ENCODE measurements around the gene PCYT2.

The PCYT2 gene

GRCh38 chr17:81869221-81870130, 41.7 kb downstream of the PCYT2 start:
- DNase-seq (ENCODE audit: low read depth), result no peak

GRCh38 chr17:81868674-81869220, 42.5 kb downstream of the PCYT2 start:
- no peak for DNase-seq (ENCODE audit: low read depth)

GRCh38 chr17:81867991-81868673, 43.1 kb downstream of the PCYT2 start:
- DNase-seq (ENCODE audit: low read depth), result no peak

GRCh38 chr17:81867170-81867990, 43.8 kb downstream of the PCYT2 start:
- no peak for DNase-seq (ENCODE audit: low read depth)

- no peak for DNase-seq (ENCODE audit: low read depth)
Observed at GRCh38 chr17:81866440-81867169, 44.6 kb downstream of the PCYT2 start.

- DNase-seq (ENCODE audit: low read depth), result no peak
Observed at GRCh38 chr17:81865733-81866439, 45.3 kb downstream of the PCYT2 start.

- no peak for DNase-seq (ENCODE audit: low read depth)
Observed at GRCh38 chr17:81865358-81865732, 45.9 kb downstream of the PCYT2 start.

- no peak for DNase-seq (ENCODE audit: low read depth)
Observed at GRCh38 chr17:81863833-81864768, 47.1 kb downstream of the PCYT2 start.

- no peak for DNase-seq (ENCODE audit: low read depth)
Observed at GRCh38 chr17:81863123-81863675, 48.0 kb downstream of the PCYT2 start.

GRCh38 chr17:81860756-81861568, 50.2 kb downstream of the PCYT2 start:
- peak; percentile 100 for DNase-seq (ENCODE audit: low read depth)

- no peak for DNase-seq (ENCODE audit: low read depth)
Observed at GRCh38 chr17:81859906-81860755, 51.1 kb downstream of the PCYT2 start, which contains the start of gene P4HB. Gene P4HB, minus strand, starts transcription at chr17:81860535. Its CDS starts 64 bp downstream, at chr17:81860471.

GRCh38 chr17:81858967-81859905, 52.0 kb downstream of the PCYT2 start:
- DNase-seq (ENCODE audit: low read depth), result no peak

GRCh38 chr17:81858170-81858966, 52.8 kb downstream of the PCYT2 start:
- no peak for DNase-seq (ENCODE audit: low read depth)

- DNase-seq (ENCODE audit: low read depth), result no peak
Observed at GRCh38 chr17:81854974-81855774, 56.0 kb downstream of the PCYT2 start.

- DNase-seq (ENCODE audit: low read depth), result no peak
Observed at GRCh38 chr17:81852237-81852636, 59.0 kb downstream of the PCYT2 start.
